GM21515 (cell line): ENCODE results near the gene TRMU.

ENCODE experiments used
- ATAC-seq: cut with Tn5 transposase; IDR thresholded peaks from one replicate; pipeline ENCODE4 v1.9.1; 2021; ENCODE audit not compliant: unreplicated experiment

Gene TRMU

DNA sequence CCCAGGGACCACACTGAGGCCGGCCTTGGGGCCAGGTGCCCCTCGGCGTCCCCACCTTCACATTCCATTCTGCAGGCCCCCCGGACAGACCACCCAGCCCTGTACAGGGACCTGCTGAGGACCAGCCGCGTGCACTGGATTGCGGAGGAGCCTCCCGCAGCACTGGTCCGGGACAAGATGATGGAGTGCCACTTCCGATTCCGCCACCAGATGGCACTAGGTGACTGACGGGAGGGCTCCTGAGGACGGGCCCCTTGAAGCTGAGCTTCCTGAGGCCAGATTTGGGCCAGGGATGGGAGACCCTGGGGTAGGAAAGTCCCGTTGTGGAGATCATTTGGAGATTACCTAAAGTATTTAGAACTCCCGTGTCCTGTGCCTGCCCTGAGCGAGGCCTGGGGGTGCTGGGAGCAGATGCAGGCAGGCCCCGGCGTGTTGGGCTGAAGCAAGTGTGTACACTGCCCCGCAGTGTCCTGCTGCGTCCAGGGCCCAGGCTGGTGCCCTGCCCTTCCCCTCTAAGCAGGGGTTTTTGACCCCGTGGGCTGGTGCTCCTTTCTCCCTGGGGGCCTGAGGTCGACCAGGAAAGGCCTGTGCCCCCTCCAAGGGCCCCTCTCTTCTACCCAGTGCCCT lies 20.0 kb downstream of the TRMU start:
- ATAC-seq: no peak

DNA sequence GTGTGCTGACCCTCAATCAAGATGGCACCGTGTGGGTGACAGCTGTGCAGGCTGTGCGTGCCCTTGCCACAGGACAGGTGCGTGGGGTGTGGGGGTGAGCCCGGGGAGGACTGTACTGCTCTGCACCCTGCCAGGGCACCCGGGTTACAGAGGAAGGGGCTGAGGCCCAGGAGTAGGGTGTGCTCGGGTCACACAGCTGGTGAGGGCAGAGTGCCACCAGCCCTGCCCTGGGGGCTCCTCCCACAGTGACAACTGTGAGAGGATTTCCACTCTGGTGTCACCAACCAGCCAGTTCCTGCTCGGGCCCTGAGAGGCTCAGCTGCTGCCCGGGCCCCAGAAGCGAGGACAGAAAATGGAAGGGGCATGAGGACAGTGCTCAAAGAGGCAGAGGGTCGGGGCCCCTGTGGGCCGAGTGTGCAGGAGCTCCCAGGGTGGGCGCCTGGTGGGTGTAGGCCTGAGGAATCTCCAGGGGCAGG lies 20.5 kb downstream of the TRMU start:
- ATAC-seq: no peak

DNA sequence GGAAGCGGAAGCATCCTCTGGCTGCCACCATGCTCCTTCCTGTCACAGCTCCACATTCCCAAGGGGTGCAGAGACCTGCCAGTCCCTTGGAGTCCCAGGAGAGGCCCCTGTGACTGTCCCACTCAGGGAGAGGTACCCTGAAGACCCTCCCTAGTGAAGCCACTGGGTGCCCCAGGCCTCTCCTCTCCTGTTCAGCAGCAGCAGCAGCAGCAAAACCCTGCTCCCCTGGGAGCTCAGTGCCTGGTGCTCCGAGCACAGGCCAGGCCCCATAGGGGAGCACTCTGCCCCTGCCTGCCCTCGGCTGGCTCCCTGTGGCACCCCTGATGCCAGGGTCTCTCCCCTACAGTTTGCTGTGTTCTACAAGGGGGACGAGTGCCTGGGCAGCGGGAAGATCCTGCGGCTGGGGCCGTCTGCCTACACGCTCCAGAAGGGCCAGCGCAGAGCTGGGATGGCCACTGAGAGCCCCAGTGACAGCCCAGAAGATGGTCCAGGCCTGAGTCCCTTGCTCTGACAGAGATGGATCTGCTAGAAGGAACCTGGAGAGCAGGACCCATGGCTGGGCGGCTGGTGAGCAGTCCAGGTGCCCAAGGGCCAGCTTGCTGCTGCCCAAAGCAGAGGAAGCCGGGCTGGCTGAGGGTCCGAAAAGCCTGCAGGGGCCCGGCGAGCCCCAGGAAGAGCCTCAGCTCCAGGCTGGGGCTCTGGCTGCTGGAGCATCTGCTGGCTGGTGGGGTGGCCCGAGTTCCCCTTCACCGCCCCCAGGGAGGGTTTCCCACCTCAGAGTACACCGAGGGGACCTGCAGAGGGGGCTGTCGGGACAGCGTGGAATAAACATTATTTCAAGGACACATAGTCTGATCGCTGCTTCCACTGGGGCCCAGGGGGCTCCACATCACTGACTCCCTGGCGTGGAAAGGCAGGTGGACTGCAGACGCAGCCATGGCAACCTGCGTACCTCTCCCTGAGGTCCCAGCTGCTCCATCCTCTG lies 21.3 kb downstream of the TRMU start:
- no peak for ATAC-seq

DNA sequence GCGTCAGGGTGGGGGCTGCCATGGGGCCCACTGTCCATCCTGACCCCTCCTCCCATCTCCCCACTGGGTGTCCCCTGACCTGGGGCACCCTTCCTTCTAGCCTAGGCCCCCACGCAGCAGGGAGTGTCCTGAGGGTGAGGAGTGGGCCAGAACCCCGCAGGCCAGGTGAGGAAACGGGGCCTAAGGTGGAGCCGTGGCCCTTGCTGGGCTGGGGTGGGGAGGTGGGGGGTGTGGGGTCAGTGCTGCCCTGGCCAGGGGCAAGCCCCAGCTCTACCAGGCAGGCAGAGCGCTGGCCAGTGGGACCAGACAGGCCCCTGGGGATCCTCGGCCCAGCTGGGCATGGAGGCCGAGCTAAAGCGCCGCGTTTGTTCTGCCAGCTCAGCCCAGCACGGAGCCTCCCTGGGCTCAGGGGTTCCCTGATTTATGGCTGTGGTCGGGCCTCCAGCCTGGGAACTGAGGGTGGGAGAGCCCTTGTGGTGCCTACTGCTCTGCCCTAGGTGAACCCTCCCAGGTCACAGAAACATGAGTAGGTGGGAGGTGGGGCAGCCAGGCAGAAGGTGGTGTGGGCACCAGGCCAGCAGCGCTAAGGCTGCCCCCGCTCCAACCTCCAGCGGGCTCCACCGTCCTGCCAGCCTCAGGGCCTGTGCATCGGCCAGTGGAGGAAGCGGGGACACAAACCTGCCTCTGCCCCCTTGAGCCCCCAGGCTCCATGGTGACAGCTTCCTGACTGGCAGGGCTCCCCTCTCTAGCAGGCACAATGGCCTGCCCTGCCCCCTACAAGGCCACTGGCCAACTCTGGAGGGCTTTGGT lies 22.4 kb downstream of the TRMU start:
- ATAC-seq: no peak

DNA sequence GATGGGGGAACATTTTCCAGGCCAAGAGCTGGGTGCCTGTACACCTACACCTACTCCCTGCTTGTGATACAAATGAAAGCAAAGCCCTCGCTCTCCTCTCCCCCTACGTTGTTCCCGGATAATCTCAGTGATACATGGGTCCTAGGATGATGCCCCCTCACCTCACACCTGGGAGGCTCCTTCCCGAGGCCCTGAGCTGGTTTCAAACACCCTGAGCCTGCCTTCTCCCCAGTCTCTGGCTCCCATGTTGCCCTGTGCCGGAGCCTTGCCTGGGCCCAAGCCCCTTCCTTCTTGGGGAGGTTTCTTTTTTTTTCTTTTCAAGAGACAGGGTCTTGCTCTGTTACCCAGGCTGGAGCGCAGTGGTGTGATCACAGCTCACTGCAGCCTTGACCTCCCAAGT lies 23.3 kb downstream of the TRMU start:
- no peak for ATAC-seq

DNA sequence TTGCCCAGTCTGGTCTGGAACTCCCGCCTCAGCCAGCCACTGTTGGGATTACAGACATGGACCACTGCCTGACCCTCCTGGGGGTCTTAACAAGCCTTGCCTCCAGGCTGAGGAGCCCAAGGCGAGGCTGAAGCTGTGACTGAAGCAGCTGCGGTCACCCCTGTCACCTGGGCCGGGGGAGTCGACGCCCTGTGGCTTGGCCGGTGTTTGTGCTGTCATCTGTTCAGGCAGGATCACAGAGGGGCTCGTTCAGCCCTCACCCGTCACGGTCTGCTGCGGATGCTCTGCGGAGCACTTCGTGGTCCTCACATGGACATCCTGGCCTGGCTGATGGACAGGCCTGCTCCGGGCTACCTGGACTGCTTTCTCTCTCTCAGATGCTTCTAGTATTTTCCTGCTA lies 23.8 kb downstream of the TRMU start:
- no peak for ATAC-seq

DNA sequence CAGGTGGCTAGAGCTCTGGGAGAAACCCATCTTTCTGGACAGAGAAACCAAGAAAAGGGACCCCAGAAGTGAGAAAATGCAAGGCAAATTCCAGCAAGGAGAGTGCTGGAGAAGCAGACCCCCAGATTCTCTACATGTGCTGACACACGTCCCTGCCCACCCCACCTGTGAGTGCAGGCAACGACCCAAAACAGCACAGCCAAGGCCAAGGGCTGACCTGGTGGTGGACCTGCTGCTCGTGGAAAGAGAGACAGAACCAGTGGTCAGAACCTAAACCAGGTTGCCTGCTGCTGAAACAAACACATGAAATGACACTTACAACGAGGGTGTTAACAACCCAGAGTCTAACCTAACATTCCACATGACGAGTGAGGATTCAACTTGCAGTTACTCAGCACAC lies 24.6 kb downstream of the TRMU start:
- no peak for ATAC-seq

DNA sequence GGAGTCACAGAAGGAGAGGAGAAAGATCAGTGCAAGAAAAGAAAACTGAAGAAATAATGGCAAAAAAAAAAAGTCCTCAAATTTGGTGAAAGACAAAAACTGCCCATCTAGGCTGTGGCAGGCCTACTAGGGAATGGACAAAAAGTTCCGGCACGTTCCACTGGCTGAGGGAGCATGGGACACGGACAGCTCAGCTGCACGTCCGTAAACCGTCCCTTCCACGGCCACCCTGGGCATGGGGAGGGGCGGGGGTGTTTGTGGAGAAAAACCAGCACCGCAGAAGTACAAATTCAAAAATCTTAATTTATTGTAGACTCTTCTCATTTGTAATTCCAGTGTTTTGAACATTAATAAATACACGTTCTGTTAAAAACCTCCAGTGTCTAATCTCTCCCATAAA lies 25.4 kb downstream of the TRMU start:
- ATAC-seq: no peak

DNA sequence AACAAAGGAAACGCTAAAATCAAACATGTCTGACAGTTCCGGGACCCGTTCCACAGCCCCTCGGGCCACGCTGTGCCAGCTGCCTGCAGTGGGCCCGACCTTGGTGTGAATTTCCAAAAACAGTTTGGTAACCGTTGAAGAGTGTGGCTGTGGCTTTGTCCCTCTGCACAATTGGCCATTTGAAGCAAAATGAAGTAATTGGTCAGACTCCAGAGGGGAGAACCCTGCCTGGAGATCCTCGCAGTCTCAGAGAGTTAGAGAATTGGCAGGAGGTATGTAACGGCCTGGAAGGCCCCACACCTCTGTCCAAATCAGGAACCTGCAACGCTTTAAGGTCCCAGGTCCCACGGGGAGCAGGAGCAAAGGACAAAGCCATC lies 26.3 kb downstream of the TRMU start:
- ATAC-seq: no peak

DNA sequence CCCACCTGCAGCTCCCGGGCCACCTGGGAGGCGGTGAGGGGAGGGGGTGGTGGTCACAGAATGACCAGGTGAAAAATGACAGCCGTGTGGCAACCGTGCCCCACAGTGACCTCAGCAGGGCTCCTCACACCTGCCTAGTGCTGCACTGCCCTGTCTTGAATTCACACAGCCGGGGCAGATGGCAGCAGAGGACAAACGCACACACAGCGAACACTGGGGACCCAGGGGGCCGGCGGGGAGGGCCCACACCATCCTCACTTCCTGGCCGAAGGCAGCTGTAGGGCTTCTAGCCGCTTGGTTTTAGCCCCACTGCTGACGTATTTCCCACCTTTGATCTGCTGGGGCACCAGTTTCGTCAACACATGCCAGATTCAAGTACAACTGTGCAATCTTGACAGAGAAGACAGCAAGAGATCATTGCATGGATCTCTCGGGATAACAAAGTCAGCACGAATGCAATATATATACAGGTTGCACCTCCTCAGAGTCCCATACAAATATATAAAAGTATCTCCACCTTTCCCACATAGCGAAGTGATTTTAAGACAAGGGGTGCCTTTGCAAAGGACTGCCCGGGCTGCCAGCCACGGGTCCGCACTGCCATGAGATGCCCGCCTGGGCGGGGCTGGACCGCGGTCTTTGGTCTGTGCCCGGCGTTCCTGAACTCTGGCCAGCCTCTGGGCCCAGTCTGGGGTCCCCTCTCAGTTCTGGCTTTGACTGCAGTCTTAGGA lies 26.9 kb downstream of the TRMU start:
- no peak for ATAC-seq

DNA sequence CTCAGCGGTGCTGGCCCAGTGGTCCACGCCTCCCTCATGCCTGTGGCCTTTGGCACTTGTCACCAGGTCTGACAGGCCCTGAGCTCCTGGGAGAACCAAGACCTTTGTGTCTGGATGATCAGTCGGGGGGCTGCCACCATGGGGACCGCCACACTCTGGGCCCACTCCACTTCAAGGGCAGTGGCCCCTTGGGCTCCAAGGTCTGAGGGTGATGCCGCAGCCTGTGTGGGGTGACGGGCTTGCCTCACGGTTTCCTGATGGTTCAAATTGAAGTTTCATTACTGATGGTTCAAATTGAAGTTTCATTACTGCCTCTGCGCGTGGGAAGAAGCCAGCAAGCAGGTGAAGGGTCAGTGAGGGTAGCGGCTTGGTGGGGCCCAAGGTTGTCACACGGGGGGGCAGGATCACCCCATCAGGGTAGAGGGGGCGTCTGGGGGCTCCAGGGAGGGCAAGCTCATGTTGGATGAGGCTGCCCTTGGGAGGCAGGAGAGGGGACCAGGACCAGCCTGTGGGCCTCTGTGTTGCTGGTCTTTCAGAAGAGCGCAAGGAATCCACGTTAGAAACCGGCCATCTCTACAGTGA lies 27.5 kb downstream of the TRMU start:
- ATAC-seq: no peak

DNA sequence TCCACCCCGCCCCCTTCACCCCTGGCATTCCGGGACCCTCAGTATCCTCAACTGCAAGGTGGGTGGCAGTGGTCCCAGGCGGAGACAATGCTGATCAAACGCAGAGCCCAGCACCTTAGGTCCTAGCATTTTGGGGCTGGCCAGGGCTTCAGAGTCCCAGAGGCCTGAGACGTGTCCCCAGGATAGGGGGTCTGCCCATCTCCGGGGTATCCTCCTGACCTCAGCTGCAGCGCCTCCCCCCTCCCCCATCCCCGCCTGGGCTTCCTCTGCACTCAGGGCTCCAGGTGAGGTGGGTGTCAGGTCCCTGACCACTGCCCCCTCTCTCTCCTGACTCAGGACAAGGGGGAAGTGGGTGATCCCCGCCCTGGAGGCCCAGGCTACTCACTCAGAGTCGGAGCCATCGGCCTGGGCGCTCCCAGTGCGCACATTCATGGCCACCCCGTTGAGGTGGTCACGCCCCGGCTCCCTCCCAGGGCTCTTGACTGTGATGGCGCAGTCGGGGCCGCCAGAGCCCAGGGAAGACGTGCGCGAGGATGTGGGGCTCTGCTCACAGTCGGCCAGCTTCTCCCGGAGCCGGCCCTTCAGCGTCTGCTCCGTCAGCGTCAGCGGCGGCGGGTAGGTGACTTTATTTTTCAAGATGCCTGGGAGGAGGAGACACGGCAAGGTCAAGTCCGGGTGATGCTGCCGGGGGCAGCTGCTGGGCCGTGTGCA lies 28.3 kb downstream of the TRMU start:
- no peak for ATAC-seq

DNA sequence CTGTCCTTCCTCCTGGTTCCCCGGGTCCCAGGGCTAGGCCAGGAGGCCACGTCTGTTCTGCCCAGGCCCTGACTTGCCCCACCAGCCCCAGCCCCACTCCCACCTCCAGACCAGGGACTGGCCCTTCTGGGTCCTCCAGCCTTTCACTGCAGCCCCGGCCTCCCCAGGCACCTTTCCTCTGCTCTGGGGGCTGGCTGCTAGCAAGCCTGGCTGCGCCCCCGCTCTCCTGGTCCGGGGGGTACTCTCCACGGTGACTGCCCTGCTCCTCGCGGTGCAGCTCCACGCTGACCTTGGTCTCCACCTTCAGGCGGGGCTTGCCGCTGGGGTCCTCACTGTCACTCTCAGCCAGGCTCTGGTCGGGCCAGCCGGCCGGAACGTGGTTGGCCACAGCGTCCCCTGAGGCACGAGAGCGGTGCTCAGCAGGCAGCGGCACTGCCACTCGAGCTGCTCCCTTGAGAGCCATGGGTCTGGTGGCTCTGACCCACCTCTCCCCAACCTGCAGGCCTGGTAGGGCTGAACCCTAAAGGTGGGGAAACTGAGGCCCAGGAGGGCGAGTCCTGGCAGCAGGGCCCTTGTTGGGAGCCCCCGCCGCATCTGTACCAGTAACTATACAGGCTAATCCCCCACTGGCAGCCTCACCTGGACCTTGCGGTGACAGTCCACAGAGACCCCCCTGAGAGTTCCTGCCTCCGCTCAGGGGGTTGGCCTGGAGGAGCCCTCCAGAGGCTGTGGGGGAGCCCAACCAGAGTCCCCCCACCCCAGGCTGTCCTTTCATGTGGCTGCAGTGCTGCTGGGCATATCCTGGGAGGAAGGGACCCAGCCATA lies 29.0 kb downstream of the TRMU start:
- ATAC-seq: no peak

DNA sequence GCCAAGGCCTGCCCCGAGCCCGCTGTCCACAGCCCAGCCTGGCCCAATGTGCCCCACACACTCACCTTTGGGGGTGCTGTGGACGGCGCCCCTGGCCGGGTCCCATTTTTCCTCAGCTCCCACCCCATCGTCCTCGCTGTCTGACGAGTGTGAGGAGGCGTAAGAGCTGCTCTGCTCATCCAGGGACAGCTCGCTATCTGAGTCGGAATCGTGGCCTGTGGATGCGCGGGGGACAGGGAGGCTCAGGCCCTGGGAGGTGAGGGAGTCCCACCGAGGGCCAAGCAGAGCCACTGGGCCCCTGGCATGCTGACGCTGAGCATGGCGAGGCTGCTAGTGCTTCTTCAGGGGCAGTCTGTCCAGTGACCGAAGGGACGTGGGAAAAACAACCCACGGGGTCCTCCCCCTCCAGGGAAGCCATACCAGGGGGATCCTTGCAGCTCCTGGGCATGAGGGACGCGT lies 29.7 kb downstream of the TRMU start:
- no peak for ATAC-seq

DNA sequence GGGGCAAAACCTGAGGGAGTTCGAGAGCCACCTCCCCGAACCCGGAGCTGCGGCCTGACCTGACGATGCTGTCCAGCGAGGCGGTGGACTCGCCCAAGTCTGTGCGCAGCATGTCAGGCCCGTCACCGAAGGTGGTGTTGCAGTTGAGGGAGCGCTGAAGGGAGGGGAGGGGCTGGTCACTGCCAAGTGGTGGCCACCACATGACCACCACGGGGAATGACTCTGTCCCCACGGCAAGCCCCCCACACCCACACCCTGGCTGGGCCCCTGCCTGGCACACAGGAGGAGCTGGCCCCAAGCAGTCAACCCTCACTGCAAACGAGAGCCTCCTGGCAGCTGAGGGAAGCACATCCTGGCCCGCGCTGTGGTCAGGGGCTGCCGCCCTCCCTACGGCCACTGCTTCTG lies 30.8 kb downstream of the TRMU start:
- no peak for ATAC-seq

DNA sequence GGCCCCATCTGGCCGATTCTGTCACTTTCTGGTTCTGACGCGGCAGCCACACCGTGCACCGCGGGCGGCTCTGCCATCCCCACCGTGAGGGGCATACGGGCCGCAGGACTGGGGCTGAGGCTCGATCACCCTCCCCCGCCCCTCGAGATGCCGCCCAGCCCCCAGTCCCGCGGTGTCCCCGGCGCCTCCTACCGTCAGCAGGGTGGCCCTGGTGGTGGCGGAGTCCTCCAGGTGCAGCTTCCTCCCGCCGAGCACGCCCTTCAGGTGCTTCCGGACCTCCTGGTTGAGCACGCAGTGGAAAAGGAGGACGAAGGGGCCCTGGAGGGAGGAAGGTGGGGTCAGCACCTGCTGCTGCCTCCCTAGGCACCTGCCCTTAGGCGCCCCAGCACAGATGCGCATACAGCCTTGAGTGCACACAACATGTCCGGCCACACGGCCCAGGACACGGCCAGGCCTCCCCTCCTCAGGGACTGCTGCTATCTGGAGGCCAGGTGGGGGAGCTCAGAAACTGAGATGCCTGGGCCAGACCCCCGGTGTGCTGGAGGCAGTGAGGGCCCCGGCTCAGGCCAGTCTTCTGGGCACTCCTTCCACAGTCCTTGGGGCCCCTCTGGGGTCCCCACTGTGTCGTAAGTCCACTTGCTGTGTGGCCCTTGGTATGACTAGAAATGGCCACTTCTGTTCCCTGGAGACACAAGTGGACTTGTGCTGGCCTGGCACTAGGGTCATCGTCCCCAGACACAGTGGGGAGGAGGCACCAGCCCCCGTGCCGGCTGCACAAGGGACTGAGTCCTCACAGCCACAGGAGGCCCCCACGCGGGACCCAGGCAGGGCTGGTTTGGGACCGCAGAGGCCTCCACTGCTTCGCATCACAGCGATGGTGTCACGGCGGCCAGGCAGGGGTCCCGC lies 31.5 kb downstream of the TRMU start:
- no peak for ATAC-seq

DNA sequence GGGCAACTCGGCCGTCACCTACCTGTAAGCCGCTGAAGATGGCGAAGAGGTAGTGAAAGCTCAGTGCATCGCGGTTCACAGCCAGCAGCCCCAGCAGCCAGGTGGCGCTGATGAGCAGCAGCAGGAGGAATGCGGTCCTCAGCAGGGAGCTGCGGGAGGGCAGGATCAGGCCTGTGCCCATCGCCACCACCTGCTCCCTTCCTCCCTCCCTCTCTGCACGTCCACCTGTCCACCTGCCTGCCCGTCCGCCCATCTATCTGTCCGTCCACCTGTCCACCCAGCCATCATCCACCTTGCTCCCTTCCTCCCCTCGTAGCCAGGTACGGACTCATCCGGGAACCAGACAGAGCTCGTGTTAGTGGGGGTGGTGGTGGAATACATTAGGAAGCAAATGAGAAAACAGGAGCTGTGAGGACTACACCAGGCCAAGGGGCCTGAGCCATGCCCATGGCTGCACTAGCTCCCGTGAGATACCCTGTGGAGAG lies 32.2 kb downstream of the TRMU start:
- ATAC-seq: no peak

DNA sequence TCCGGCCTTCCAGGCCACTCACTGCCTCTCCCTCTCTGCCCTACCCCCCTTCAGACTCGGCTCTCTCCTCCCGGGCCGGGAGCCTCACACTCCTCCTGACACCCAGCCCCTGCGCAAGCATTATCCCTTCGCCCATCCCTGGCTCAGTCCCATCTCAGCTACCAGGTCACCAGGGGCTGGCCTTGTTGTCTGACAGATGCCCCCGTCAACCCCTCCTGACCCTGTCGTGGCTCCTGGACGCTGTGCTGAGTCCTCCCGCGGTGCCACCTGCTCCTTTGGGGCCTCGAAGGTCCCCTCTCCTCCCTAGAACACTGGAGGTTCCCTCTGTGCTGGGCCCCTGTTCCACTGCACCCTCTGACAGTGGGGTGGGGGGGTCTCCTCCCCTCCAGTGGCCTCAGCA lies 32.9 kb downstream of the TRMU start:
- no peak for ATAC-seq
